NCI-H1436 treated with DMSO at 0.1 percent for 48 hours (cell line): ENCODE measurements around the gene ANK2.

ENCODE experiments used
- DNase-seq: peaks from one replicate; lab custom pipeline; 2025; lab: John Stamatoyannopoulos, UW

ANK2 gene

DNA sequence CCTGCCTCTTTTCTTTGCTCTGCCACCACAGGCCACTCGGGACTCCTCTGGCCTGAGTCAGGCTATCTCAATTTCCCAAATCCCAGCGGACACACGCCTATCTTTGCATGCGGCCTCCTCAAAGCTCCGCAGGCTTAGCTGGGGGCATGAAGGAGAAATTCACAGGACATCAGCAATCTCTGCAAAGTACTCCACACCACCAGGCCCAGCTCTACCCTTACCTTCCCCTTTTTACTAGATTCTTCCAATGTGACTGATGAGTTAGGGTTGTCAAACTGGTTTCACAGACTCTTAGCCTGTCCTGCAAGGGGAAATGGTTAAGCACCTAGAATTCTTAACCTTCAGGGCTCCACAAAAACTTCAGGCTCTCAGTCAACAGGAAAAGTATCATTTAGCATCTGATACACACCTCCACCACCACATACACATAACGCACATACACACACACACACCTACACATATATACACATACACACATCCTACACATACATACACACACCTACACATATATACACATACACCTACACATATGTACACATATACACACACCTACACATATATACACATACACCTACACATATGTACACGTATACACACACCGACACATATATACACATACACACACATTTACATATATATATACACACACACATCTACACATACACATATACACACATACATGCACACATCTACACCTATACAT is 349.1 kb downstream of the ANK2 start:
- no peak for DNase-seq

DNA sequence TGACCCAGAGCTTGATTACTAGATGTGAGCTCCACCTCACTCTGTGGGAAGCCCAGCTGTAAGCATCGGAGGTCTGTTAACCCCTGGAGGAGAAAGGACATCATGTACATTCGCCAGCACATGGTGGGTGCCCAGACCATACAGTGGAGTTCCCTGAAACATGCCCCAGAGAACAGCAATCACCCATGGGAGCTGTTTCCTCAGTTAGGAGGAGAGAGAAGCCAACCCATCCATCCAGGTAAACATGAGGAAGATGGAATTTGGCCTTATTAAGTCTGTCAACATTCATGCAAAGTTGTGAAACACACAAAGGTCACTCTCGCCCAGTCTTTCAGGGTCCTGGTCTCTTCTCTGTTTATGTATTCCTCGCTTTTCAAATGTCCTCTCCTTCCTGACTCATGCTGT is 354.7 kb downstream of the ANK2 start:
- no peak for DNase-seq

DNA sequence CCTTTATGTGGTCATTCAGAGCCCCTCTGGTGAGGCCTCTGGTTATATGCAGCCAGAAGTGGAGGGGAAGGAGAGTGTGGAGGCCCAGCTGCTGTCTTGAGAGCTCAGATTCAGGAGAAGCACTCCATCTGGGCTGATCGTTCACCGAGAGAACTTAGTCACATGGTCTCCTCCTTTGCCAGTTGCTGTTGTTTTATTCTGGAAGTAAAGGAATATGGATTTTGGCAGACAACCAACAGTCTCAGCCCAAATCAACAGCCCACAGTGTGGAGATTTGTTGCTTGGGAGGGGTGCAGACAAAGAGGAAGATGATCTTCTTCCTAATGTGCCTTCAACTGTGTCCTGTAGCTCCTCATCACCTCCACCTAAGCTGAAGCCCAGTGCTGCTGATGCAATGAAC is 355.4 kb downstream of the ANK2 start:
- no peak for DNase-seq

DNA sequence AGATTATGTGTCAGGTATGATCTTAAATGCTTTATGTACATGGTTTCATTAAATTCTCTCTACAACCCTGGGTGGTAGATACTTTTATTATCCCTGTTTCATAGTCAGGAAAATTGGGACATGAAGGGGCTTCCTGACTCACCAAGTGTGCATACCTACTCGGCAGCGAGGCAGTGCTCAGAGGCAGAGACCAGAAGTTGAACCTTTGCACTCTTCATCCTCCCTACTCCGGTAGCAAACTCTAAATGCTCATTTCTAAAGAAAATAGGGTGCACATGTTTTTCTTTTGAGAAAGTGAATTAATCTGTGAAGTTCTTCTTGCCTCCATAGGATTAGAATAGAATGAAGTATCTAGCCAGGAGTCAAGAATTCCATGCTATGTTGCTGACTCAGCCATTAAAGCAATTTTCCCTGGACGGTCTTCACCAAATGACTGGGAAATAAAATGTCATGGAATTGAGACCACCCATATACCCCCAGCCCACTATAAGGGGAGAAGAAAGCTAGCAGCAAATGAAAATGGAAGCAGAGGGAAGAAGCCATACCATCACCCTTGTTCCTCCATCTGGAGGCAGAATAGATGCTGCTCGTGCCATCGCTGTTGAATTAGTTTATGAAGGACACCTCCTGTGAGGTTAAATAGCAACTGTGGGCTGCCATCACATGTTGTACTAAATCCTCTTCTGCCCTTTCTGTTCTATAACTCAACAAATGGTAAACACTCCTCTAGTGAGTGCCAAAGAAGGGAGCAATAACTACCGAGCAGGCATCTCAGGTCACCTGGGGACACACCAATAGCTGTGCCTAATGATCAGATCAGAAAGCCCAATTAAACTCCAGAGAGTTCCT is 356.6 kb downstream of the ANK2 start:
- DNase-seq: no peak

DNA sequence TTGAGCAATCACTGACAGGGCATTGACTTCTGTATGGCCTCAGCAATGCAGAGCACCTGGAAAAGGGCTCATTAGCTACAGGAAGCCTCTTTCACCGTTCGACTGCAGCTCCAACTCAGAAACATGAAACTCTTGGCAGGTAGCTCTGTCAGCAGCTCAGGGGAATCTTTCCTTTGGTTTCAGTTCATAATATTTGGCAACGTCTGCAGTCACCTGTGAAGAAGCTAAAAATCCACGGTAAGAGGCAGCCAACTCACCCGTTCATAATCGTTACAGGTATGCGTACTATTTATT is 357.2 kb downstream of the ANK2 start:
- peak; percentile 37 for DNase-seq

DNA sequence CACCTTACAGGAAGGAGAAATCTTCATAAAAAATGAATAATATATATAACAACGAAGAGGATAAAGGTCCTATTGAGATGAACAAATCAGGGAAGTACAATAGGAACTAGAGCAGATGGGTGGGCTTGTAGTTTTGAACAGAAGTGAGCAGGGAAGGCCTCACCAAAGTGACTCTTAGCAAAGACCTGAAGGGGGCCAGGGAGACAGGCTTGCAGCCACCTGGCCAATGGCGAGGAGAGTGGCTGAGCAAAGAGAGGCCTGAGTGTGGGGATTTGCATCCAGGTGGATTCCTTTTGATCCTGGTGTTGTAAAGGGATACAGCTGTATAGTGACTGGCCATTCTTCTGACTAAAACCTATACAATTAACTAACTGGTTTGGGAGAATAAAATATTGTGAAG is 358.0 kb downstream of the ANK2 start:
- peak; percentile 35 for DNase-seq

DNA sequence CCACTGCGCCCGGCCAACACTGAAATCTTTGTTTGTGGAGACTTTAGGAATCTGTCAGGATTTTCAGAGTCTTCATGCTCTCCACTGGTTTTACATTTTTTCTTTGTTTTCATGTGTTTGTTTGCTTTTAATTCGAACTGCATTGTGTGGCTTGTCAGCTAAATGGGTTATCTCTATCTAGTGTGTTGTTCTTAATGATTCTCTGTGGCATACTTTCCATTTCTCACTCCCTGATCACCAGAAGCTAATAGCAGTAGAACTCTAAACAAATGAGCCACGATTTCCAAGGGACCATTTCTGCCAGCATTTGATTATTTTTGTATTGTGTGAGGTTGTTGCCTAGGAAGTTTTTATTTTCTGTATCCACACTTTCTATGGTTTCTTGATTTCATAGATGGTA is 359.7 kb downstream of the ANK2 start:
- DNase-seq: no peak

DNA sequence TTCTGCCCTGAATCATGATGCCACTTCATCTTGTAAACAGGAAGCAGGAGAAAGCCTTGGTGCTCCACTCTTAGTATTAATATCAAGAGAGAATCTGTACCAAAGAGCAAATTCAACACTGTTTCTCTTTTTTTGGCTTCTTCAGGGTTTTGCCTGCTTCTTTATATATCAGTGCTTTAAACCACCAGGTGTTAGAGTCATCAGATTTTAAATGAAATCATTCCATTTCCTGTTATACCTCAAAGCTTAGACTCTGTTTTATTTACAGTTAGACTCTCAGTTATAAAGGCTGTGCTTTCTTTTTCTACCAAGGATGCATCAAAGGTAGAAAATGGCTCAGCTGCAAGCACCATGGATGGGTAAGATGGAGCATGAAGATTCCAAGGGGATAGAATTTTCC is 361.2 kb downstream of the ANK2 start:
- no peak for DNase-seq

DNA sequence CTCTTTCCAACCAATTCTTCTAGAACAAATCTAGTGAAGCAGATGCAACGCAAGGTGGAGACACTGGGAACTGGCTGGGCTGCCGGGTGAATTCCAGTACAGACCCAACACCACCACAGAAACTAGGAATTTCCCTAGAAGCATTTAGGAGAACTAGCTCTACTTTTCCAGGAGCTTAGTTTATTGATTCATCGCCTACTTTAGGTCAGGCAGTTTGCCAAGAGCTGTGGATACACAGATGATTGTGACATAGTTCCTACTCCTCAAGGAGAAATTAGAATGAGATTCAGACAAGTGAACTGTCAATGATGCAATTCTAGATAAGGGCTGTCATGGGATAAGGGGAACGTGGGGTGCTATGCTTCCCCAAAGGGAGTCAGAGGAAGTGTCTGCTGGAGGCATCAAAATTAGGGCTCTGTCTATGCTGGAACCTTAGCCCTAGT is 362.1 kb downstream of the ANK2 start:
- peak; percentile 18 for DNase-seq

DNA sequence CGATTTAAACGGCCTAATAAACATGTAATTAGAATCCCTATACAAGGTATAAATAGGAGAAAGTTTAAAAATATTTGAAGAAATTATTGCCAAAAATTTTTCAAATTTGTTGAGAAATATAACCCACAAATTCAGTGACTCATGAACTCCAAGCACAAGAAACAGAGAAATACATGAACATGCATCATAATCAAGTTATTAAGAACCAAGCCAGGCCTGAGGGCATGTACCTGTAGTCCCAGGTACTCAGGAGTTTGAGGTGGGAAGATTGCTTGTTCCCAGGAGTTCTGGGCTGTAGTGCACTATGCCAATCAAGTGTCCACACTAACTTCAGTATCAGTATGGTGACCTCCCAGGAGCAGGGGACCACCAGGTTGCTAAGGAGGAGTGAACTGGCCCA is 370.2 kb downstream of the ANK2 start:
- no peak for DNase-seq

DNA sequence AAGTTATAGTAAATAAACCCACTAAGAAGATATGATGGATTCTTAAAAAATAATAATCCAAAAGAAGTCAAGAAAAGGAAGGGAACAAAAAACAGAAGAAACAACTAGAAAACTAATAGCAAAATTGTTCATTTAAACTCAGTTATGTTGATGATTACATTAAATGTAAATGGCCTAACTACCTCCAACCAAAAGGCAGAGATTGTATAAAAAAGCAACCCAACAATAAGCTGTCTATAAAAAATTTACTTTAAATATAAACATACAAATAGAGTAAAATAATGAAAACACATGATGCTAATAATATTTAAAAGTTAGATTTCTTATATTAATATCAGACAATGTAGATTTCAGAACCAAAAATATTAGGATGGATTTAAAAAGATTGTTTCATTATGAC is 371.5 kb downstream of the ANK2 start:
- no peak for DNase-seq

DNA sequence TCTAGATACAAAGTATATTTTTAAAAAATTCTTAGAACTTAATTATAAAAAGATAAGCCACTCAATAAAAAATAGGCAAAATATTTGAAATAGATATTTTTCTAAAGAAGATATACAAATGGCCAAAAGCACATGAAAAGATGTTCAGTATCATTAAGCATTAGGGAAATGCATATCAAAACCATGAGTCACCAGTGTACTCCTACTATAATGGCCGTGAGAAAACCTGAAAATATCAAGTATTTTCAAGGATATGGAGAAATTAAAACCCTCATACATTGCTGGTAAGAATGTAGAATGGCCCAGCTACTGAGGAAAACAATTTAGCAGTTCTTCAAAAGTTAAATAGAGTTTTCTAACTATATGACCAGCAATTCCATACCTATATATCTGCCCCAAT is 374.2 kb downstream of the ANK2 start:
- DNase-seq: no peak

DNA sequence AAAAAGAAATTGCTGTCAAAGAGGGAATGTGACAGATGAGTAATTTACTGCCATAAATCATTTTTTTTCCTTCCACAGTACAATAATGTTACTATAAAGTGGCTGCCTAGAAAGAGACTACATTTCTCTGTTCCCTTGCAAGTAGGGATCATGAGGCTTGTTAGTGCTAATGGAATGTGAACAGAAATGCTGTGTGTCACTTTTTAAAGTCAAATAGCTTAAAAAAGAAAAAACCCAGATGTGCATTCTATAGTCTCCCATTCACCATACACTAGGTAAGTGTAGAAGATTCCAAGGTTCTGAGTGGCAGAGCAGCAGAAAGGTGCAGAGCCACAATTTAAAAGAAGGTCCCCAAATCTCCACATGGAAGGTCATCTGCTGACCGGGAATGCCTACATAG is 383.7 kb downstream of the ANK2 start:
- no peak for DNase-seq
